ENCODE data around the gene IGSF9.
"Not testable (repeated sequence)": the region's sequence is repeated elsewhere in the genome, so short reads cannot be mapped to it uniquely, and the experiment has no call there.

The IGSF9 gene

GRCh38 chr1:159914252-159915018 is 31.0 kb downstream of the IGSF9 start:
- DNase-seq (ENCODE audit: insufficient read length), result no peak
- TF ChIP-seq POLR2AphosphoS5 (IDR thresholded peaks at IDR 0.05; ENCODE audit: low read depth, low read length) (no peak; the same call in 1 of the 2 replicates), TAF1 (IDR thresholded peaks at IDR 0.05; ENCODE audit: borderline replicate concordance, low read depth, low read length) (no peak), POLR2A (IDR thresholded peaks at IDR 0.05; ENCODE audit: low read depth, low read length) (no peak)
- FAIRE-seq, result no peak

- TF ChIP-seq POLR2AphosphoS5 (IDR thresholded peaks at IDR 0.05; ENCODE audit: low read depth, low read length) (no peak), POLR2A (IDR thresholded peaks at IDR 0.05; ENCODE audit: low read depth, low read length) (no peak)
- no peak for DNase-seq (ENCODE audit: insufficient read length)
- no peak for FAIRE-seq
Measured at GRCh38 chr1:159913451-159914192, 31.8 kb downstream of the IGSF9 start.

- DNase-seq (ENCODE audit: insufficient read length) (no peak), FAIRE-seq (peak; percentile 14)
- TF ChIP-seq TAF1 (IDR thresholded peaks at IDR 0.05; ENCODE audit: borderline replicate concordance, low read depth, low read length) (no peak), POLR2AphosphoS5 (IDR thresholded peaks at IDR 0.05; ENCODE audit: low read depth, low read length) (0 out of 2 replicates have a peak, but pooled peaks have one; percentile 19), POLR2A (IDR thresholded peaks at IDR 0.05; ENCODE audit: low read depth, low read length) (no peak)
Measured at GRCh38 chr1:159911326-159912070, 33.9 kb downstream of the IGSF9 start.

- FAIRE-seq, result no peak
- no peak for DNase-seq (ENCODE audit: insufficient read length)
- TF ChIP-seq TAF1 (IDR thresholded peaks at IDR 0.05; ENCODE audit: borderline replicate concordance, low read depth, low read length) (no peak), POLR2AphosphoS5 (IDR thresholded peaks at IDR 0.05; ENCODE audit: low read depth, low read length) (no peak), POLR2A (IDR thresholded peaks at IDR 0.05; ENCODE audit: low read depth, low read length) (no peak)
Measured at GRCh38 chr1:159908031-159908940, 37.1 kb downstream of the IGSF9 start.

- FAIRE-seq (no peak), DNase-seq (ENCODE audit: insufficient read length) (no peak)
- TF ChIP-seq POLR2A (IDR thresholded peaks at IDR 0.05; ENCODE audit: low read depth, low read length), result no peak
- TF ChIP-seq POLR2AphosphoS5 (IDR thresholded peaks at IDR 0.05; ENCODE audit: low read depth, low read length), result no peak
- TF ChIP-seq TAF1 (IDR thresholded peaks at IDR 0.05; ENCODE audit: borderline replicate concordance, low read depth, low read length), result no peak
Measured at GRCh38 chr1:159906960-159907359, 38.5 kb downstream of the IGSF9 start.

- FAIRE-seq; DNase-seq (ENCODE audit: insufficient read length): not testable (repeated sequence)
Measured at GRCh38 chr1:159904036-159904435, 41.4 kb downstream of the IGSF9 start.

- DNase-seq (ENCODE audit: insufficient read length) (no peak), FAIRE-seq (no peak)
- TF ChIP-seq POLR2AphosphoS5 (IDR thresholded peaks at IDR 0.05; ENCODE audit: low read depth, low read length), result no peak
- TF ChIP-seq POLR2A (IDR thresholded peaks at IDR 0.05; ENCODE audit: low read depth, low read length), result no peak
- no peak for TF ChIP-seq TAF1 (IDR thresholded peaks at IDR 0.05; ENCODE audit: borderline replicate concordance, low read depth, low read length)
Measured at GRCh38 chr1:159902541-159902940, 42.9 kb downstream of the IGSF9 start.

- FAIRE-seq, result no peak
Measured at GRCh38 chr1:159900755-159901360, 44.6 kb downstream of the IGSF9 start.

GRCh38 chr1:159900086-159900680 is 45.2 kb downstream of the IGSF9 start, which contains the start of gene CFAP45:
Gene CFAP45 (minus strand): TSS chr1:159900165. CDS start chr1:159900098, 67 bp downstream.
- no peak for TF ChIP-seq POLR2A (IDR thresholded peaks at IDR 0.05; ENCODE audit: low read depth, low read length)
- no peak for TF ChIP-seq POLR2AphosphoS5 (IDR thresholded peaks at IDR 0.05; ENCODE audit: low read depth, low read length)
- TF ChIP-seq TAF1 (IDR thresholded peaks at IDR 0.05; ENCODE audit: borderline replicate concordance, low read depth, low read length), result no peak
- DNase-seq (ENCODE audit: insufficient read length) (no peak), FAIRE-seq (no peak)

More at GRCh38 chr1:159900755-159901360, 44.6 kb downstream of the IGSF9 start:
- TF ChIP-seq POLR2AphosphoS5 (IDR thresholded peaks at IDR 0.05; ENCODE audit: low read depth, low read length), result no peak
- no peak for TF ChIP-seq POLR2A (IDR thresholded peaks at IDR 0.05; ENCODE audit: low read depth, low read length)
- no peak for TF ChIP-seq TAF1 (IDR thresholded peaks at IDR 0.05; ENCODE audit: borderline replicate concordance, low read depth, low read length)
- DNase-seq (ENCODE audit: insufficient read length), result no peak

- DNase-seq (ENCODE audit: insufficient read length); FAIRE-seq: not testable (repeated sequence)
Measured at GRCh38 chr1:159899634-159900033, 45.8 kb downstream of the IGSF9 start.

All from GM12892 (cell line).